Body of pancreas (tissue), 4 donors: ENCODE results near the gene HIBCH.

ENCODE experiments used
- CTCF ChIP-seq, 7 experiments: fragments of 450-650 bp in 4 of 7; fragments of 200-600 bp in 3 of 7; sonication (generic) in 3 of 7; IDR thresholded peaks; one replicate each; pipeline ENCODE4 v1.5.1; 2016 to 2019; ENCODE audit warnings: antibody characterized with exemption in 7 of 7
- POLR2A ChIP-seq, 3 donors: fragments of 450-650 bp; IDR thresholded peaks; one replicate each; pipeline ENCODE4 v1.6.1; 2016; ENCODE audit warnings: antibody characterized with exemption in 3 of 3, mild to moderate bottlenecking in 2 of 3

GRCh38 chr2:190205657-190206056, 114.0 kb downstream of the HIBCH start:
- TF ChIP-seq CTCF (IDR thresholded peaks at IDR 0.05) (no peak), POLR2A (IDR thresholded peaks at IDR 0.05) (no peak)
